Right lung (tissue), 5 donors: Measurements from ENCODE around the gene DAAM2. TPM values are rescaled to one million over a fixed set of nuclear protein-coding genes. Genes with fewer than 3 reads are reported as not detected.

Experiments used
- DNase-seq, 2 donors: peaks; one replicate each; pipeline ENCODE4 v3.0.0-alpha.2; 2013
- polyA plus RNA-seq, 5 donors: library from polyadenylated mRNA; unstranded; fragments of 120-200 nt; gene quantifications; one replicate each; pipeline versions ENCODE4 v1.2.1 to v1.2.3, GENCODE V29; 2013; ENCODE audit warnings: inconsistent platforms in 1 of 5, low replicate concordance in 1 of 5; ENCODE audit not compliant: insufficient read length in 5 of 5, insufficient read depth in 1 of 5

DAAM2 gene
- polyA plus RNA-seq, 5 donors = 28.5 to 45.1 (median 32.7) TPM

DNA sequence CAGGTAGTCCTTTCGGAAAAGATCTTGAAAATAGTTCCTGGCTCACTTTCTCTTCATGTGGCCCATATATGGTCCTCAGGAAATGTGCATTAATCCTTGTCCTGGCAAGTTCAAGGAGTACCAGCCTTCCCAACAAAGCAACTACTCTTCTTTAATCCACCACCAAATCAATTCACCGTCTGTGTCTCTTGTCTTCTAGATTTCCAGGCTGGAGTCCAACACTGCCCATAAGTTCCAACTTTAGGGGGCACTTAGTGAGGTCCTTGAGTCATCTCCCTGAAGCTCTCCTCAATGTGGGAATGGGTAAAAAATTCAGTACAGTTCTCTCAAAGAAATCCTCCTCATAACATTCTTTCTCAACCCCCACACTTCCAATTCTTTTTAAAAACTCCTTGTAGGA is 6.9 kb upstream of the DAAM2 start:
- DNase-seq = no peak

DNA sequence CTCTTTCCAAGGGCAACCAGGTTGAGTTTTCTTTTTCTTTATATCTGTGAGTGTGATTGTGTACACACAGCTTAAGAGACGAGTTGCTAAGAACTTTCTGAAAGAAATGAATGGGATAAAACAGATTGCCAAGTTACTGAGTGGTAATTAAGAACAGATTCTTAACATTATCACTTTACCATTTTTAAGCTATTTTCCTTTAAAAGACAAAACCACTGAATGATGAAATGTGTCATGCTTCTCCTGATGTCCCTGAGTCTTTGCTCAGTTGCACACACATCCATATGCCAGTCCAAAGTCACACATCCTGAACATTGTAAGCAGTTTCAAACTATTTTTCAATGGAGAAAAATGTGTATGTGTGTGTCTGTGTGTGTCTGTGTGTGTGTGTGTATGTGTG is 5.5 kb upstream of the DAAM2 start:
- DNase-seq = no peak

DNA sequence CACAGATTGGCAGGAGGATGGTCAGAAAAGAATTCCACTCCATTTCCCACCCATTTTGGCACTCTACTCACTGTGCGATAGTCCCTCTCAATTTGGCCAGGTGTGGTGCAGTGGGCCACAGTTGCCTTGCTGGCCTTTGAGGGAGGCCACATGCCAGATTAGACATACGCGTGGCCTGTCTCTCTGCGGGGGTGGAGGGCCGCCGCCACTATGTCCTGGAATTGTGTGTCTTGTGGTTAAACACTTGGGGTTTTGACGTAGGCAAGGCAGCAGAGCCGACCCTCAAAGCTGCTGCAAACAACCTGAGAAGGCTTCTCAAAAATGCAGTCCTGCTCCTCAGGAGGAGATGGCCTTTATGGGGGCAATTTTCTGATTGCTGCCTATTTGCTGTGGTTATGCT is 4.9 kb upstream of the DAAM2 start:
- DNase-seq = no peak

DNA sequence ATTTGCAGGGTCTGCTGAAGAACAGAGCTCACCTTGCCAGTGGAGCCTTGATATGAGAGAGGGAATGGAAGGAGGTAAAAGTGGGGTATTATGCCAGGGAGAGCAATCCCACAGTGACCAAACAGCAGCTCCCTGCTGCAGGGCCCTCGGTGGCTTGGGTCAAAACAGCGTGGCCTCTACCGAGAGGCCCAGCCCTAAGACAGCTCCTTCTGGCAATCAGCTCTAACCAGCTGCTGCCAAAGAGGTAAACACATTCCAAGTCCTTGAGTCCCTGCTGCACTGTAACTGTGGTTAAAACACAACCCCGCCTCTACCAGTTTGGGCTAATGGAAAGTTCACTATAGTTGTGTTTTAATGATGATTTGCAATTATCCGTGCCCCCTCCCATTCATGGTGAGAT is 1.4 kb upstream of the DAAM2 start:
- DNase-seq = no peak

DNA sequence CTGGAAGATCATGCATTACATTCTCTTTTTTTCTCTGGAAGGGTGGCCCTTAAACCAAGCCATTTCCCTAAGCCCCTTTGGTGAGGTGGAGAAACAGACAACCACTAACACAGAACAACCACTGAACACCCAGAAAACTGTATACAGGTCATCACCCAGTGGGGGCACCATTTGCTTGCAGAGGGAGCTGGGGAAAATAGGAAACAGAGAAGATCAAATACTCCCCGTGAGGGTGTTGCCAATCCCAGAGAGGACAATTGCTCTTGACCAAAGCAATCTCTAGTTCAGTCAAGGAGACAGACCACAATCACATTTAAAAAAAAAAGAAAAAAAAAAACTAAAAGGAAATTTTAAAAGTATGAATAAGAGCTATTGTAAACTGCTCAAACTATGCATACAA is 865 bp upstream of the DAAM2 start:
- DNase-seq = no peak

DNA sequence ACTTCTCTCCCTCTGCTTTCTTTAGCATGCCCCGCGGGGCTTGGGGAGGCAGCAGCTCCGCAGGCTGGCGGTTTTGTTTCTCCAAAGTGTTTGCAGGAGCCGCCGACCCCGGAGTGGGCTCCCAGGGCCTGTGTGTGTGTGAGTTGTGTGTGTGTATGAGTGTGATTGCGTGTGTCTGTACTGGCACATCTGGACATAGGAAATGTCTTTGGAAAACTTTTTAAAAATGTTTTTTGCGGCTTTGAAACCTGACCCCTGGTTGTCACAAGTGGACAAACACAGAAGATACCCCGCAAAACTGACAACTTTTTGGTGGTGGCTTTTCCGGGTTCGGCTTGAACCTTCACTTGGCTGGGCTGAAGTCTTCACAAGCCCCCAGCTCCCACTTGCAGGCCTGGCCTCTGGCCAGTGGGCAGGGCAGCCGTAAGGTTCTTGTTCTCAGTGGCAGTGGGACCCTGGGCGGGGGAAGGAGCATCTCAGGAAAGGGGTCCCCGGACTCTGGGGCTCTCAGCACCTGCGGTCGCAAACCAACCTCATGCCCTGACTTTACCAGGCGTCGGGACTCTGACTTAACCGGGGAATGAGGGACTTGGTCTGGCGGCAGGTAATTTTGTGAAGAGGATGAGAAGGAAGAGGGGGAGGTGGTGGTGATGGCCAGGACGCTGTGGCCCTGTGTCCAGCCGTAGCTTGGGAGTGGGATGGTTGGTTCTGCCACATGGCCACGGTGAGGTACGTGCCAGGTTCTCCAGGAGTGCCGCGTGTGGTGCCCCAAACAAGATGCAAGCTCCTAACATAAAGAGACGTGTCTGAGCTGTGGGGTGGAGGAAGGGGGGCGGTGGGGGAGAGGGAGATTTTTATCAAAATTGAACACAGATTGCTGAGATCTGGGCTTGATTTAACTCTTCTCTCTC is 619 bp downstream of the DAAM2 start:
- peak; percentile 38 for DNase-seq

DNA sequence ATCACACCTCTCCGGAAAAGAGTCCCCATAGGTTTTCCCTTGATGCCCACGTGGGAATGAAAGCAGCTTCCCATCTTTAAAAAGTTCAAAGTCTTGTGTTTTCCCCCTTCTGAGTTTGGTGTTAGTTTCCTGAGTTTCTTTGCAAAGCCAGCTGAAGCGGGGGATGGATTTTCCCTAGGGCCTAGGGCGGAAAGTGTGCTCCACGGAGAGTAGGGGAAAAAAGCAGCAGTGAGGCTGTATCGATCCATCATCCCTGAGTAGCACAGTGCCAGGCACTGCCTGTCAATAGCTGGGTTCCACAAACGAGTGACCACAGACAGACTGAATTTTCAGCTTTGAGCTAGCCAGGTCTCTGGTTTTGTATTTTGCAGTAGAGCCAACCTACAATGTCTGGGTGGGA is 1.3 kb downstream of the DAAM2 start:
- DNase-seq = no peak

DNA sequence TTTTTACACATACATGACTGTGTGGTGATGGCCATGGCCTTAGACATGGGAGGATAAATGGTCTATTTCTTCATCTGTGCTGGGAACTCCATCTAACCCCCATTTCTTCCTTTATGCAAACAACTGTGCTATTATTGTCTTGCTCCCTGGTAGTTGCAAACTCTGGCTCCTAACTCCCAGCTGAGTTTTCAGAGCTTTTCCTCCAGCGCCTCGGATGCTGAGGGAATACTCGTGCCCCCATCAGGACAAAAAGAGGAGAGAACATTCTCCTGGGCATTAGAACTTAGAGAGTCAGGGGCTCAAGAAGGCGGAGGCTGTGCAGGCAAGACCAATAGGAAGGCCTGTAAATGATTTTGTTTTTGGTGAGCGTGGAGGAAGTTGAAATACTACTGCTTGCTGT is 2.1 kb downstream of the DAAM2 start:
- no peak for DNase-seq

DNA sequence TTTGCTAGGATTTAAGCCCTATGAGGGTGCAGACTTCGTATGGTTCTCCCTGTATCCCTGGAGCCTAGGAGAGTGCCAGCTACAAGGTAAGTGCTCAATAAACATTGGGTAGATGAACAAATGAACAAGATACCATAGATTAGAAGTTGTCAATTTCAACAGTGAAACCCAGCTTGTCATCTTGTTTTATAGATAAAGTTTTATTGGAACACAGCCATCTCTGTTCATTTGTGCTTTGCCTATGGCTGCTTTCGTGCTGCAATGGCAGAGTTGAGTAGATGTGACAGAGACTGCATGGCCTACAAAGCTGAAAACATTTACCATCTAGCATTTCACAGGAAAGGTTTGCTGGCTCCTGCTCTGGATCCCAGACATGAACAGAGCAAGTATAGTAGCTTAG is 5.6 kb downstream of the DAAM2 start:
- DNase-seq = no peak

DNA sequence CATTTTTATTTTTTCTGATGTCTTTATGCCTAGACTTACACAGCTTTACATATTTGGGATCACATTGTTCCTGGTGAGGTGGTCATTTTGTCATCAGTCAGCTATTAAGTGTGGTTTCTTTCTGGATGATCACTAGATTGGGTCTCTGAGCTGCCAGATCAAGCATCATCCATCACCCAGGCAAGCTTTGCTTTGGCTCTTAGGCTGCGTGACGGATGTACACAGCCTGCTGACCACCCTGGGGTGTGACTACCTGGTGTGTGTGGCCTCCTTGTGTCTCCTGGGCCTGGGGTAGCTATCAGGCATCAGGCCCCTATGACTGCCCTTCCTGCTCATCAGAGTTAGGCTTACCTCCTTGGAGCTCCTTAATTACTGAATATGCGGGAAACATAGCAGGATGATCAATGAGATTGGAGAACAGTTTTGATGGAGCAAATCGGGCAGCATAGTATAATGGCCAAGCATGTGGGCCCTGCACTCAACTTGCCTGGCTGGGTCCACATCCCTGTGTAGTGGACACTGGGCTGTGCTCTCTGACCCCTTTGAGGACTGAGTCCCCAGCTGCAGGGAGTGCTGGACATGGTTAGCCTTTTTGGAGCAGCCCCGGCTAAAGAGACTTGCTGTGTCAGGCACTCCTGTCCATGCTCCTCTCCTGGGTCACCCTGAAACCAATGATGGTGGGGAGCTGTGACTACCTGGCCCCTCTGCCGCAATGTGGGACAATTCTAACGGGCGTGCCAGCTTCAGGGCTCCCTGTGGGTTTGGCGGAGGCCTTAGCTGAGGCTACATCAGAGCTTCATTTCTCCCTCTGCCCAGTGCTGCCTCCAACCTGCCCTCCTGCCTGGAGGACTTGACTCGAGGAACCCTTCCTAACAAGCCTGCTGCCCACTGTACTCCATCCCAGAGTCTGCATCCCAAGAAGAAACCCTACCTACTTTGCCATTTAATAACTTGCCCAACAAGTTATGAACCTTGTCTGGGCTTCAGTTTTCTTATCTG is 8.2 kb downstream of the DAAM2 start:
- DNase-seq = no peak

DNA sequence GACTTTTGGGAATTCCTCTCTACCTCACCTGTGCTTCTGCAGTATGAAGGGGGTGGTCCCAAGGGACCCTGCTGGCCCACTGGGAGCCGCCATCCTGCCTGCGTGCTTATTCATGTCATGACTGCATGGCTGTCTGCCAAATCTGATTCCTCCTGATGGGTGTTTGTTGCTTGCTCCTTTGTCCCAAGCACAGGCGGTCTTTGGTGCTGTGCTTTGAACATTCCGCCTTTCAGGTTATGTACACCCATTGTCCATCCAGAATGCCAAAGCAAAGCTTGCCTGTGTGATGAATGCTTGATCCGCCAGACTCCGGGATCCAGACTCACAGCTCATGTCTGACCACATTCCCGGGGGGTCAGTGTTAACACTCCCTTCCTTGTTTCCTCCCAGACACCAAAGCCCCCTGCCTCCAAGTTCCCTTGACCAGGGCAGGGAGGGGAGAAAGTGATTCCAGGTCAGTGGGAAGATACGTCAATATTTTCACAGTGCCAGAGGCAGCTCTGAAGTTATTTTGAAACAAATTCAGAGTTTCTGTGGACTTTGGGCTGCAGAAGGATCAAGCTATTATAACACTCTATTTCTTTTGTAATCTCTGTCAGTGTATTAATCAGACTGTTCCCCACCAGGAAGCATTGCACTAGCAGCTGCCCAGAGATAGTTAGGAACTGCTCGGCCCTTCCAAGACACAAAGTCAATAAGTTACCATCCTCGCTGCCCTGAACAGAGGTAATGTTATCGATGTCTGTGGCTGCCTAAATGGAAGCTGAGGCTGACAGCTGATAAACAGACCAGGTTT is 9.5 kb downstream of the DAAM2 start:
- no peak for DNase-seq

DNA sequence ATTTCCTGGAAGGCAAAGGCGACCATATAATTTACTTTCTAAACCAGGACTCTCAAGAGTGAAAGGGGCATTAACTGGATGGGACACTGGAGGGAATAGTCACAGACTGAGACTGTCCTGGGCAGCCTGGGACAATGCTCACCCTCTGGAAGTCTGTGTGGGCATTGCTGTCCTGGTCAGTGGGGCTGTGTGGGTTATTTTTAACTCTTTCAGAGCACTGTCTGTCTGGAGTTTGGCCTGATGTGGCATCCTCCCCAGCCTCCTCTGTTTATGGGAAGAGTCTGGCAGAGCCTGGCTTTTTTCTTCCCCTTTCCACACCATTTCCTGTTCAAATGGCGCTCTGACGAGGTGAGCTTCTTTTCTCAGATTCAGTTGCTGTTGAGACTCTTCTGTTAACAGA is 11.7 kb downstream of the DAAM2 start:
- no peak for DNase-seq

DNA sequence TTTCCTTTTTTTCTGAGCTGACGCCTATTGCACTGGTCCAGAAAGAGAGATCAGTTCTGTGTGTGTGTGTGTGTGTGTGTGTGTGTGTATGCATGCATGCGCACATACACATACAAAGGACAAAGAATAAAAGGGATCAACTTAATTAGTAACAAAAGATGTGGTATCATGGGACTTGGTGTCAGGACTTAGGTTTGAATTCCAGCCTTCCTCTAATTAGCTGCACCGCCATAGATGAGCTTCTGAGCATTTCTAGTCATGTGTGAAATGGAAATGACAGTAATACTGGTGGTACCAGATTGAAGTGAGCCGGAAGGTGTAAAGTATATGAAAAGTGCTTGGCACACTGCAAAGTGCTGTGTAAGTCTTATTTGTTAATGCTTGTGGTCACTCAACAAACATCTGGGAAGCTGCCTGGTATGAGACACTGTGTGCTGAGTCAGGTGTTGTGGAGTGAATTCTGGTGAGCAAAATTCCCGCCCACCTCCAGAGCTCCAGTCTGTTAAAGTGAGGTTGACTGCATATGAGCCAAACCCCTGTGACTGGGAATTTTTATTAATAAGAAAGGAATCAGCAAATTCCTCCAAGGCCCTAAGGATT is 12.4 kb downstream of the DAAM2 start:
- DNase-seq = no peak

DNA sequence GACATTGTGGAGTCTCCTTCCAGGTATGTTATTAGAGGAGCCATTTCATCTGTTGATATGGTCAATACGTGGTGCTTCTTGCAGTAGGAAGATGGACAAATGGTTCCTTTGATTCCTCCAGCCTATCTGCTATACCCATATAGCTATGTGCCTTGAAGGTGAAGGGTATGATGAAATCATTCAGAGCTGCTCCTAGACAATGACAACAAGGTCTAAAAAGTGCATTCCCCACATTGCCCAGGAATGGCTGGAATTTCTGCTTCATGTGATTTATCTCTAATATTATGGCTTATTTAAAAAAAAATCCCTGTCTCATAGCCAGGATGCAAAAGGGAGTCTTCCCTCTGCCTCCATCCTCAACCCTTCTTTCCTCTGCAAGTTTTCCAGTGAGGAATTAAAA is 14.1 kb downstream of the DAAM2 start:
- no peak for DNase-seq

DNA sequence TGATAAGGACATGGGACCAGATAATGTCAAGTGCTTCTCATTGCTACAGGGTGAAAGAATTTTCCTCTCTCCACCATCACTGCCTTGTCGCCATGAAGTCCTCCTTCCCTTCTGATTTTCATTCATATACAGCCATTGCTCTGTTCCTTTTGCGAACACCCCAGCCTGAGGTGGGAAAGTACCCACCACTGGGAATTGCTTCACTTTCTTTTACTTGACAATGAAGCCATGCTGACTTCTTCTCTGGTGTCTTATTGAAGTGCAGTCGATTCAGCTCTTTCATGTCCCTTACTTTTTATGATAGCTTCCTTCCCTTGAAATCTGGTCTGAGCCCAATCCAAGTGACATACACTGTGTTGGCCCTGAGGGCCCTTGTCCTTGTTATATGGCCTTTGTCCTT is 16.2 kb downstream of the DAAM2 start:
- DNase-seq = no peak

DNA sequence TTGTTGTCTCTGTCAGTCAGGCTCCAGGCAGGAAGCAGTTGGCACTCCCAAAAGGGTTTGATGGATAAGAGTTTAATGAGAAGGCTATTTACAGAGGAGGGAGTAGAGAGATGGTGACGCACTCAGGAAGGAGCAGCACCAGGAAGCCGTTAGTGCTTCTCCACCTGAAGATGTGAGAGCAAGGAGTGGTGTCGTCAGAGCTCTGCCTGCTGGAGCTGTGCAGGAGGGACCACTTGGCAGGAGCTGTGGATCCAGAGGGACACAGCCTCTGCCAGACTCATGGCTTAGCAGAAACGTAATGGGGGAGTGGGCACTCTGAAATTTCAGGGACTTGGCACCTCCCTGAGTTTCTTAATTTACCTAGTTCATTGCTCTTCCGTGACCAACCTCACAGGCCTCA is 16.8 kb downstream of the DAAM2 start:
- DNase-seq = no peak

DNA sequence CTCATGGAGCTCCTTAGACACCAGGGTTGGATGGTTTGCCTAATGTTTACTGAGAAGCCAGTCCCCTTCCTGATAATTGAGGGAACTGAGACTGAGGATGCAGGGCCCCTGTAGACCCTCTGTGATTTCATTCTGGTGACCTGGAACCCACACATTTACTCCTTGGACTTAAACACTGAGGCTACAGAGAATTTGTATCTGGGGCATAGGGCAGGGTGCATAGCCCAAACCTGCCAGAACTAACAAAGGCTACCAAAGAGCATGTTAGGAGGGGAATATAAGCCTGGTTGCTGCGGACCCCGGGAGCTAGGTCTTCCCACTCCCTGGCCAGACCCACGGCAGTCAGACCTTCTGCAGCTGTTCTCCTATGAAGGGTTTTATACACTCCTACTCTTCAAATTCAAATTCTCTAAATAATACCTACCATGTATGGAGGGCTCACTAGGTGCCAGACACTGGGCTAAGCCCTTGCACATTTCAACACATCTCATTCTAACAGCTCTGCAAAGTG is 19.7 kb downstream of the DAAM2 start:
- no peak for DNase-seq

DNA sequence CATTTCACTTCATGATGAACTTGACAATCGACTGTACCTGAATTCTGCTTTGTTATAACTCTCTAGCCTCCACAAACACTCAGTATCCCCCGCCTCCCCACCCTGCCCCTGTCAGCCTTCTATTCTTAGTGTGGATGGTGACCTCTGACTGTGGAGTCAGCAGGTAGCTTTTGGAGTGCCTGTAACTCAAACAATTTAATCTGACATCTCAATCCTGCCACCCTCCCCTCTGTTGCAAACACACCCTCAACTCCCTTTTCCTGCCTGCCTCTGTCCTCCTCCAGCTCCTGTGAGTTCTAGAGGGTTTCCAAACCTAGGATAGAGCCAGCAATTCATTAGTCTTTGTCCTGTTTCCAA is 20.3 kb downstream of the DAAM2 start:
- DNase-seq = no peak

DNA sequence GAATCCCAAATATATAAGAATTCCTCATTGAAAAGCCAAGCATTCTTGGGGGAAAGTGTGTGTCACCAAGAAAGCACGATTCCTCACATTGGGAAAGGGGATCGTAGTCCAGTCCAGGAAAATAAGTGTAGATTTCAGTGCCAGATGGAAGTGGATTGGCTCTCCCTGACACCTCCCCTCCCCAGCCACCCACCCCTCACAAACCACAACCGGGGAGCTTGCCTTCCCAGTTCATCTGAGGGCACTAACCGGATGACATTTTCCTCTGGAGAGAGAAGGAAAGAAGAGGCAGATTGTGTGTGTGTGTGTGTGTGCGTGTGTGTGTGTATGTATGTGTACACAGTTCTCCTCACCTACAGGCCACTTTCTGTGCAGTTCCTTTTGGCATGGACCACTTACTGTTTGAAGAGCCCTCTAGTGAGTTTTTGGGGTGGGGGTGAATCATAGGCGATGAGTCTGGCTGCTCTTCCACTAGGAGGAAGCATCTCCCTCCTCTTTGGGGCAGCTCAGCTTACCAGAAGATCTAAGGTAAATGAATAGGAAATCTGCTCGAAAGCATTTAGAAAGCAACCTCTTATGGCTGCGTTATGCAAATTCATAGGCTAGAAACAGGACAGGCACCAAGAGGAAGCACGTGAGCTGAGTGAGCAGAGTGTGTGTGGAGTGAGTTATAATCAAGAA is 20.8 kb downstream of the DAAM2 start:
- DNase-seq = no peak

DNA sequence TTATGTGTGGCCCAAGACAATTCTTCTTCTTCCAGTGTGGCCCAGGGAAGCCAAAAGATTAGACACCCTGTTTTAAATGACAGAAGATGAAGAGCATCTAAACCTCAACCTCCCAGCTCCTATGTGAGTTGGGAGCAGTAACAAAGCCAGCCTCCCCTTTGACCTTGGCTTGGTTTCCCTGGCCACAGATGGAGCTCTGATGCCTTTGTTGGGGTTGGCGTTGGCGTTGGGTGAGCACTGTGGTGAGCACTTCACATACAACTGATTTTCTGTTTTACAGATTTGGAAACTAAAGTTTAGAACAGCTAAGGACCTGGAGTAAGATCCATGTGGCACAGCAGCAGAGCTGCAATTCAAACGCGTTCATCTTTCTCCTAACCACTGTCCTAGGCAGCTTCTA is 22.1 kb downstream of the DAAM2 start:
- DNase-seq = no peak

DNA sequence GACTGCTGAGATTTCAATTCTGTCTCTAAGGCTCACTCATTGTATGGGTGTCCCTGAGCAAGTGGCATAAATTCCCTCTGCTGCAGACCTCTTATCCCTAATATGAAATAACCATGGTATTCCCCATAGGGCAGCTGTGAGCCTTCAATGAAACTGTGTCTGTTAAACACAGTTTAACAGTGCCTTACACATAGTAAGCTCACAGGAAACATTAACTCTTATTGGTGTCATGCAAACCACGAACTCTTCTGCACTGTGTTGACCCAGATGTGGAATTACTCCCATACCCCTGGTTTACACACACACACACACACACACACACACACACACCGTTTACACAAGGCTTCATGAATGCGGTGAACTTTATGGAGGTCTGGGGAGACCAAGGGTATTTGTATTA is 23.2 kb downstream of the DAAM2 start:
- DNase-seq = no peak
